ENCODE measurements around the gene C6orf52. TPM values are rescaled to one million over a fixed set of nuclear protein-coding genes. Genes with fewer than 3 reads are reported as not detected.

Gene C6orf52
- total and polyA plus RNA-seq, 2 of the 13 experiments (the other 11 are each of a cell fraction or from before 2014, with no cell fraction given) = 0.50 to 0.53 TPM

DNA sequence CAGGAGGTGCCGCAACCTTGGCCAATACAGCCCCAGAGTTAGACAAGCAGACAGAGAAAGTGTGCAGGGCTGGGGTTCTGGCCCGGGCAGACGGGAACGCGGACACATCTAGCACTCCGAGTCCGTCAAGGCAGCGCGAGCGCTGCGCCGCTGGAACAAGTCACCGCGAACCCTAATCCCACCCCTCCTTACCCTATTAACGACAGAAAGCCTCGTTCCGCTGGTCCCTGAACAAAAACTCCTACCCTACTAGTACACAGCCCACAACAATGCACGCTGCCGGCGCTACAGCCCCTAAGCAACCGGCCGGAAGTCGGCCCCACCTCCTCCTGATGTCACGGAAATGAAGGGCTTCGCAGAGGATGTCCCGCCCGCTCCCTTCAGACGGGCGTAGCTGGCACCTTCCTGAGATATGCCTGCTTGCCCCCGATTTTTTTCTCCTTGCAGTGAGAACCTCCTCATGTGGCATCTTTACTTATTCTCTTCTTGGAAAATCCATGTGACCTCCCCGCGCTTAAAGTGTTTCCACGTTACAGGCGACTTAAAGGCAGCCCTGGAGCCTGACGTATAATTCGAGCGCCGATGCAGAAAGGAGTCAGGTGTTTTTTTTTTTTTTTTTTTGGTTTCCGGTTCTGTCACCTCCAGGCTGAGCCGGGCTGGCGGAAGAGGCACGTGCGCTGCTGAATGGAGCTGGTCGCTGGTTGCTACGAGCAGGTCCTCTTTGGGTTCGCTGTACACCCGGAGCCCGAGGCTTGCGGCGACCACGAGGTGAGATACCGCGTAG lies at the start of gene C6orf52, which contains the start of gene PAK1IP1 (continued):
- no peak for TF ChIP-seq ZNF101 (CRISPR knock-in tag; IDR thresholded peaks at IDR 0.05; ENCODE audit: borderline replicate concordance, low read depth)
- peak; percentile 90; the same call in 1 of the 2 replicates for TF ChIP-seq BRCA1 (CRISPR knock-in tag; IDR thresholded peaks at IDR 0.05)
- TF ChIP-seq, protein P1, sequence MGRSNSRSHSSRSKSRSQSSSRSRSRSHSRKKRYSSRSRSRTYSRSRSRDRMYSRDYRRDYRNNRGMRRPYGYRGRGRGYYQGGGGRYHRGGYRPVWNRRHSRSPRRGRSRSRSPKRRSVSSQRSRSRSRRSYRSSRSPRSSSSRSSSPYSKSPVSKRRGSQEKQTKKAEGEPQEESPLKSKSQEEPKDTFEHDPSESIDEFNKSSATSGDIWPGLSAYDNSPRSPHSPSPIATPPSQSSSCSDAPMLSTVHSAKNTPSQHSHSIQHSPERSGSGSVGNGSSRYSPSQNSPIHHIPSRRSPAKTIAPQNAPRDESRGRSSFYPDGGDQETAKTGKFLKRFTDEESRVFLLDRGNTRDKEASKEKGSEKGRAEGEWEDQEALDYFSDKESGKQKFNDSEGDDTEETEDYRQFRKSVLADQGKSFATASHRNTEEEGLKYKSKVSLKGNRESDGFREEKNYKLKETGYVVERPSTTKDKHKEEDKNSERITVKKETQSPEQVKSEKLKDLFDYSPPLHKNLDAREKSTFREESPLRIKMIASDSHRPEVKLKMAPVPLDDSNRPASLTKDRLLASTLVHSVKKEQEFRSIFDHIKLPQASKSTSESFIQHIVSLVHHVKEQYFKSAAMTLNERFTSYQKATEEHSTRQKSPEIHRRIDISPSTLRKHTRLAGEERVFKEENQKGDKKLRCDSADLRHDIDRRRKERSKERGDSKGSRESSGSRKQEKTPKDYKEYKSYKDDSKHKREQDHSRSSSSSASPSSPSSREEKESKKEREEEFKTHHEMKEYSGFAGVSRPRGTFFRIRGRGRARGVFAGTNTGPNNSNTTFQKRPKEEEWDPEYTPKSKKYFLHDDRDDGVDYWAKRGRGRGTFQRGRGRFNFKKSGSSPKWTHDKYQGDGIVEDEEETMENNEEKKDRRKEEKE (IDR thresholded peaks at IDR 0.05) = no peak
- no peak for TF ChIP-seq ZNF670 (CRISPR knock-in tag; IDR thresholded peaks at IDR 0.05; ENCODE audit: borderline replicate concordance)
- TF ChIP-seq, protein P2, sequence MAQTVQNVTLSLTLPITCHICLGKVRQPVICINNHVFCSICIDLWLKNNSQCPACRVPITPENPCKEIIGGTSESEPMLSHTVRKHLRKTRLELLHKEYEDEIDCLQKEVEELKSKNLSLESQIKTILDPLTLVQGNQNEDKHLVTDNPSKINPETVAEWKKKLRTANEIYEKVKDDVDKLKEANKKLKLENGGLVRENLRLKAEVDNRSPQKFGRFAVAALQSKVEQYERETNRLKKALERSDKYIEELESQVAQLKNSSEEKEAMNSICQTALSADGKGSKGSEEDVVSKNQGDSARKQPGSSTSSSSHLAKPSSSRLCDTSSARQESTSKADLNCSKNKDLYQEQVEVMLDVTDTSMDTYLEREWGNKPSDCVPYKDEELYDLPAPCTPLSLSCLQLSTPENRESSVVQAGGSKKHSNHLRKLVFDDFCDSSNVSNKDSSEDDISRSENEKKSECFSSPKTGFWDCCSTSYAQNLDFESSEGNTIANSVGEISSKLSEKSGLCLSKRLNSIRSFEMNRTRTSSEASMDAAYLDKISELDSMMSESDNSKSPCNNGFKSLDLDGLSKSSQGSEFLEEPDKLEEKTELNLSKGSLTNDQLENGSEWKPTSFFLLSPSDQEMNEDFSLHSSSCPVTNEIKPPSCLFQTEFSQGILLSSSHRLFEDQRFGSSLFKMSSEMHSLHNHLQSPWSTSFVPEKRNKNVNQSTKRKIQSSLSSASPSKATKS (CRISPR knock-in tag; IDR thresholded peaks at IDR 0.05) = no peak
- no peak for TF ChIP-seq FOXM1 (CRISPR knock-in tag; IDR thresholded peaks at IDR 0.05)
- TF ChIP-seq, protein P3, sequence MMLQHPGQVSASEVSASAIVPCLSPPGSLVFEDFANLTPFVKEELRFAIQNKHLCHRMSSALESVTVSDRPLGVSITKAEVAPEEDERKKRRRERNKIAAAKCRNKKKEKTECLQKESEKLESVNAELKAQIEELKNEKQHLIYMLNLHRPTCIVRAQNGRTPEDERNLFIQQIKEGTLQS (CRISPR knock-in tag; IDR thresholded peaks at IDR 0.05) = peak; percentile 9; the same call in 1 of the 2 replicates
- TF ChIP-seq ZNF235 (CRISPR knock-in tag; IDR thresholded peaks at IDR 0.05; ENCODE audit: borderline replicate concordance) = no peak
- TF ChIP-seq POLR2A (IDR thresholded peaks at IDR 0.05; ENCODE audit: insufficient read depth in 1 of 2, low read depth in 2 of 2, low read length in 2 of 2) = peak; percentile 92 to 93
- TF ChIP-seq ZNF749 (CRISPR knock-in tag; IDR thresholded peaks at IDR 0.05; ENCODE audit: borderline replicate concordance) = peak; percentile 89
- TF ChIP-seq EED (CRISPR knock-in tag; IDR thresholded peaks at IDR 0.05) = 0 out of 2 replicates have a peak, but pooled peaks have one; percentile 51
- peak; percentile 68; the same call in 1 of the 2 replicates for TF ChIP-seq ZNF567 (CRISPR knock-in tag; IDR thresholded peaks at IDR 0.05; ENCODE audit: borderline replicate concordance)
- TF ChIP-seq CENPX (CRISPR knock-in tag; IDR thresholded peaks at IDR 0.05) = no peak
